ENCODE data around the gene EYS. TPM values are rescaled to one million over a fixed set of nuclear protein-coding genes. Genes with fewer than 3 reads are reported as not detected.

Gene EYS
- total and polyA plus RNA-seq, 2 of the 13 experiments (the other 11 are each of a cell fraction or from before 2014, with no cell fraction given): 0.04 to 0.07 TPM

- Histone ChIP-seq H4K20me1 (ENCODE audit: insufficient read depth, low read length) (no peaks in the 10 kb centered on the region), H3K27me3 (ENCODE audit: control insufficient read depth in 1 of 2, insufficient read depth in 2 of 2, low read length in 2 of 2) (no peaks in the 10 kb centered on the region), H3K79me2 (ENCODE audit: insufficient read depth, low read length) (no peaks in the 10 kb centered on the region), H2AFZ (ENCODE audit: low read length) (no peak overlapping the region), H3K9ac (ENCODE audit: insufficient read depth, low read depth, low read length) (no peak overlapping the region), H3K9me3 (ENCODE audit: low read length) (peaks cover 20% of the 10 kb centered on the region), H3K27ac (ENCODE audit: extremely low read length, insufficient read depth, low read length) (no peak overlapping the region), H3K4me3 (replicated peaks in 1 of 3; ENCODE audit: insufficient read depth in 1 of 3, low read depth in 2 of 3, low read length in 3 of 3) (no peak overlapping the region), H3K36me3 (replicated peaks in 1 of 2; ENCODE audit: control insufficient read depth in 1 of 2, insufficient read depth in 2 of 2, low read length in 2 of 2) (no peaks in the 10 kb centered on the region), H3K4me1 (ENCODE audit: insufficient read depth, low read length) (no peaks in the 10 kb centered on the region), H3K4me2 (ENCODE audit: low read depth, low read length) (no peak overlapping the region)
- FAIRE-seq (no peak), ATAC-seq (no peak), DNase-seq (ENCODE audit: low spot score) (no peak)
- in situ Hi-C loops (cut with HindIII; ENCODE audit: extremely low pct_ligation_motif_present, low pct_unique_long_range_greater_than_20kb) (no loop called here), intact Hi-C loops (cut with micrococcal nuclease; ENCODE audit: unreplicated experiment) (no loop called here)
- 0% methylated on average over 1 of the region's 1 CpG for WGBS (ENCODE audit: low lambda C conversion rate)
- POLR2A ChIA-PET: no interaction called here
- CTCF ChIA-PET (ENCODE audit: low intra/inter-chr PET ratio, low total read pairs): no interaction called here
- no TSS peak for BruUV-seq (replicated peaks)
- no peak for TF ChIP-seq ZXDC (CRISPR knock-in tag; IDR thresholded peaks at IDR 0.05)
- TF ChIP-seq HOXA9 (CRISPR knock-in tag; IDR thresholded peaks at IDR 0.05; ENCODE audit: borderline replicate concordance): no peak
- no peak for TF ChIP-seq POLR2AphosphoS5 (IDR thresholded peaks at IDR 0.05; ENCODE audit: low read depth, low read length)
- no peak for TF ChIP-seq SAFB2 (CRISPR knock-in tag; IDR thresholded peaks at IDR 0.05; ENCODE audit: borderline replicate concordance, low read depth)
- no peak for TF ChIP-seq KLF12 (CRISPR knock-in tag; IDR thresholded peaks at IDR 0.05; ENCODE audit: borderline replicate concordance)
- TF ChIP-seq ZNF317 (CRISPR knock-in tag; IDR thresholded peaks at IDR 0.05): no peak
- no peak for TF ChIP-seq NFRKB (IDR thresholded peaks at IDR 0.05)
- TF ChIP-seq ZNF646 (CRISPR knock-in tag; IDR thresholded peaks at IDR 0.05): no peak
- TF ChIP-seq CSRNP1 (CRISPR knock-in tag; IDR thresholded peaks at IDR 0.05): no peak
- no peak for TF ChIP-seq ZNF556 (CRISPR knock-in tag; IDR thresholded peaks at IDR 0.05; ENCODE audit: borderline replicate concordance)
- no peak for TF ChIP-seq ZNF674 (CRISPR knock-in tag; IDR thresholded peaks at IDR 0.05; ENCODE audit: low read depth)
- no peak for TF ChIP-seq HNF1B (CRISPR knock-in tag; IDR thresholded peaks at IDR 0.05)
- no peak for TF ChIP-seq ZNF432 (CRISPR knock-in tag; IDR thresholded peaks at IDR 0.05; ENCODE audit: borderline replicate concordance)
These were observed 557.2 kb downstream of the EYS start for GRCh38 chr6:65149841-65150240.

All from HepG2 (cell line).